HG03469 (cell line): Measurements from ENCODE around the gene FERMT3.

Experiments used
- ATAC-seq: cut with Tn5 transposase; IDR thresholded peaks from one replicate; pipeline ENCODE4 v1.9.1; 2021; ENCODE audit warnings: mild to moderate bottlenecking, moderate library complexity, moderate number of reproducible peaks; ENCODE audit not compliant: unreplicated experiment

Gene FERMT3

GRCh38 chr11:64219354-64219684, 12.8 kb downstream of the FERMT3 start:
- ATAC-seq: no peak

- ATAC-seq: no peak
Measured at GRCh38 chr11:64219755-64220154, 13.2 kb downstream of the FERMT3 start.

- ATAC-seq: no peak
Measured at GRCh38 chr11:64220271-64220670, 13.8 kb downstream of the FERMT3 start.

- no peak for ATAC-seq
Measured at GRCh38 chr11:64220798-64221197, 14.3 kb downstream of the FERMT3 start.

- ATAC-seq: no peak
Measured at GRCh38 chr11:64222651-64223000, 16.1 kb downstream of the FERMT3 start.

- ATAC-seq: no peak
Measured at GRCh38 chr11:64223001-64223651, 16.6 kb downstream of the FERMT3 start.

- ATAC-seq: no peak
Measured at GRCh38 chr11:64224151-64224890, 17.8 kb downstream of the FERMT3 start.

GRCh38 chr11:64224891-64225607, 18.5 kb downstream of the FERMT3 start:
- no peak for ATAC-seq

GRCh38 chr11:64225608-64226506, 19.3 kb downstream of the FERMT3 start, which contains the start of the genes NUDT22 and TRPT1:
NUDT22 (plus strand) TSS chr11:64226274; CDS start chr11:64226653, 379 bp downstream.
TRPT1 (minus strand) TSS chr11:64226186; CDS start chr11:64225860, 326 bp downstream.
- no peak for ATAC-seq

- ATAC-seq: no peak
Measured at GRCh38 chr11:64226507-64227051, 20.1 kb downstream of the FERMT3 start.

- no peak for ATAC-seq
Measured at GRCh38 chr11:64227405-64227956, 21.0 kb downstream of the FERMT3 start.

GRCh38 chr11:64229090-64229743, 22.7 kb downstream of the FERMT3 start:
- ATAC-seq: no peak

GRCh38 chr11:64229744-64230170, 23.2 kb downstream of the FERMT3 start:
- no peak for ATAC-seq

- no peak for ATAC-seq
Measured at GRCh38 chr11:64230171-64230984, 23.9 kb downstream of the FERMT3 start, which contains the start of gene DNAJC4. DNAJC4 (plus strand) TSS chr11:64230548; CDS start chr11:64230855, 307 bp downstream.

GRCh38 chr11:64230985-64231365, 24.5 kb downstream of the FERMT3 start:
- no peak for ATAC-seq

- no peak for ATAC-seq
Measured at GRCh38 chr11:64231546-64231945, 25.0 kb downstream of the FERMT3 start.

GRCh38 chr11:64232182-64232966, 25.9 kb downstream of the FERMT3 start:
- ATAC-seq: no peak

- no peak for ATAC-seq
Measured at GRCh38 chr11:64232967-64233315, 26.4 kb downstream of the FERMT3 start.
